Liver (tissue), 9 donors: ENCODE results near the gene TCHP. TPM values are rescaled to one million over a fixed set of nuclear protein-coding genes. Genes with fewer than 3 reads are reported as not detected.

ENCODE experiments used
- DNase-seq: peaks from one replicate; pipeline ENCODE4 v3.0.0-alpha.2; 2017; ENCODE audit warnings: low spot score
- H3K27ac ChIP-seq, 2 donors: one replicate each; pipeline ENCODE4 v1.7.0; 2013; ENCODE audit warnings: inconsistent platforms in 2 of 2, low read length in 2 of 2, control low read depth in 1 of 2, low read depth in 1 of 2, mild to moderate bottlenecking in 1 of 2
- H3K27me3 ChIP-seq, 4 donors: one replicate each; pipeline versions ENCODE4 v1.6.1 to v1.7.0; 2013; ENCODE audit warnings: low read length in 3 of 4, inconsistent platforms in 1 of 4, mild to moderate bottlenecking in 1 of 4, moderate library complexity in 1 of 4; ENCODE audit not compliant: control insufficient read depth in 4 of 4, insufficient read depth in 4 of 4
- H3K36me3 ChIP-seq, 4 donors: one replicate each; pipeline versions ENCODE4 v1.6.1 to v1.7.0; 2013; ENCODE audit warnings: low read length in 3 of 4, mild to moderate bottlenecking in 3 of 4, low read depth in 1 of 4, moderate library complexity in 1 of 4; ENCODE audit not compliant: control insufficient read depth in 4 of 4, insufficient read depth in 3 of 4
- H3K4me1 ChIP-seq, 4 donors: one replicate each; pipeline versions ENCODE4 v1.6.1 to v1.7.0; 2013; ENCODE audit warnings: low read length in 3 of 4, mild to moderate bottlenecking in 3 of 4, moderate library complexity in 1 of 4; ENCODE audit not compliant: control insufficient read depth in 4 of 4, insufficient read depth in 4 of 4
- H3K4me3 ChIP-seq, 3 donors: one replicate each; pipeline versions ENCODE4 v1.6.1 to v1.7.0; 2013; ENCODE audit warnings: low read length in 3 of 3, control low read depth in 1 of 3, low read depth in 1 of 3, mild to moderate bottlenecking in 1 of 3
- H3K9ac ChIP-seq, 2 donors: one replicate each; pipeline ENCODE4 v1.7.0; 2013; ENCODE audit warnings: low read length in 2 of 2, mild to moderate bottlenecking in 2 of 2, moderate library complexity in 2 of 2, control low read depth in 1 of 2, low read depth in 1 of 2
- H3K9me3 ChIP-seq, 4 donors: one replicate each; pipeline versions ENCODE4 v1.6.1 to v1.7.0; 2013; ENCODE audit warnings: low read length in 3 of 4; ENCODE audit not compliant: control insufficient read depth in 4 of 4
- EGR1 ChIP-seq, 2 donors: IDR thresholded peaks; 2 replicates each; pipeline ENCODE4 v1.6.1; 2016 to 2018; ENCODE audit warnings: antibody characterized with exemption in 2 of 2, low read depth in 2 of 2
- FOXA1 ChIP-seq: IDR thresholded peaks from 2 replicates; pipeline ENCODE4 v1.6.1; 2016; ENCODE audit warnings: antibody characterized with exemption
- GABPA ChIP-seq, 2 donors: IDR thresholded peaks in 1 of 2; conservative IDR thresholded peaks in 1 of 2; 2 replicates each; pipeline ENCODE4 v1.6.1; 2016; ENCODE audit warnings: antibody characterized with exemption in 2 of 2, mild to moderate bottlenecking in 1 of 2, moderate library complexity in 1 of 2
- HNF4A ChIP-seq, 2 donors: conservative IDR thresholded peaks; 2 replicates each; pipeline ENCODE4 v1.6.1; 2016; ENCODE audit warnings: antibody characterized with exemption in 2 of 2, mild to moderate bottlenecking in 2 of 2
- HNF4G ChIP-seq: IDR thresholded peaks from 2 replicates; pipeline ENCODE4 v1.6.1; 2016; ENCODE audit warnings: antibody characterized with exemption
- JUND ChIP-seq, 2 donors: IDR thresholded peaks; 2 replicates each; pipeline ENCODE4 v1.6.1; 2016; ENCODE audit warnings: antibody characterized with exemption in 2 of 2
- NR2F2 ChIP-seq: IDR thresholded peaks from 2 replicates; pipeline ENCODE4 v1.6.1; 2016; ENCODE audit warnings: antibody characterized with exemption
- RAD21 ChIP-seq, 2 donors: IDR thresholded peaks; 2 replicates each; pipeline ENCODE4 v1.6.1; 2016; ENCODE audit warnings: antibody characterized with exemption in 2 of 2, mild to moderate bottlenecking in 2 of 2
- RXRA ChIP-seq, 2 donors: IDR thresholded peaks; 2 replicates each; pipeline ENCODE4 v1.6.1; 2017 to 2018; ENCODE audit warnings: antibody characterized with exemption in 2 of 2, mild to moderate bottlenecking in 1 of 2
- SP1 ChIP-seq: IDR thresholded peaks from 2 replicates; pipeline ENCODE4 v1.6.1; 2018; ENCODE audit warnings: antibody characterized with exemption, mild to moderate bottlenecking
- TAF1 ChIP-seq: conservative IDR thresholded peaks from 2 replicates; pipeline ENCODE4 v1.6.1; 2016; ENCODE audit warnings: antibody characterized with exemption, mild to moderate bottlenecking
- YY1 ChIP-seq: IDR thresholded peaks from 2 replicates; pipeline ENCODE4 v1.6.1; 2016; ENCODE audit warnings: antibody characterized with exemption, mild to moderate bottlenecking
- WGBS: extraction: QIAGEN DNeasy Blood & Tissue Kit; methylation state at CpG from one replicate; pipeline ENCODE4 v1.1.7; 2013; 5-methylcytosine and 5-hydroxymethylcytosine counted together
- polyA plus RNA-seq, 2 donors: library from polyadenylated mRNA; stranded (reverse) in 1 of 2; unstranded in 1 of 2; fragments of 200-250 nt in 1 of 2; fragments of >200 nt in 1 of 2; fragmentation: Nextera tagmentation in 1 of 2; extraction: Ambion mirVana in 1 of 2; gene quantifications; one replicate each; pipeline versions ENCODE4 v1.2.1 to v1.2.3, GENCODE V29; 2013 to 2015
- total RNA-seq, 2 donors: library from RNA; depleted of rRNA; stranded (reverse); fragments of >200 nt; gene quantifications; one replicate each; pipeline ENCODE4 v1.2.3, GENCODE V29; 2014
- TF ChIP-seq, protein P1 (sequence below): IDR thresholded peaks from 2 replicates; pipeline ENCODE4 v1.6.1; 2016; ENCODE audit warnings: antibody characterized with exemption
- TF ChIP-seq, protein P2 (sequence below): fragments of 150-350 bp; IDR thresholded peaks from 2 replicates; pipeline ENCODE4 v1.5.1; 2017; ENCODE audit warnings: improper control_type of control experiment, low read depth, low read length; ENCODE audit not compliant: missing input control
- TF ChIP-seq, protein P3 (sequence below): IDR thresholded peaks from 2 replicates; pipeline ENCODE4 v1.6.1; 2016; ENCODE audit warnings: antibody characterized with exemption
- TF ChIP-seq, protein P4 (sequence below): IDR thresholded peaks from 2 replicates; pipeline ENCODE4 v1.6.1; 2016; ENCODE audit warnings: antibody characterized with exemption
- donor health status: healthy.
- donor health status: healthy.
- donor health status: healthy.
- donor health status: healthy.
- donor health status: healthy.

The TCHP gene
- total and polyA plus RNA-seq, 4 donors = 5.0 to 9.8 (median 5.2) TPM

DNA sequence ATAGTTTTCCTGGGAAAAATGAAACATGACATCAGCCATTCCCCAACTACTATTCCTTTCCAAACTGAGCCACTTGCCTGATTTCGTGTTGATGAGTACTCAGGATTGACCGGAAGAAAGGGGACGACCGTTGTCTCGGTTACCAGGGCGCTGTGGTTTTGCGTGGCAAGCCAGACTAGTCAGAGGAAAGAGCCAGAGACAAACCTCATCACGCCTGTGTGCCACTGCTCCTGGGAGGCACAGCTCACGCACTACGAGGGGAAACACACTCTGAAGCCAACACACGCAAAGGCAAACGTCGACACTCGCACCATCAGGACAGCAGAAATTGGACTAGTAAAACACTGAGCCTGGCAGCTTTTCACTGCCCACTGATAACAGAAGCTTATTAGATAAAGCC is 61.1 kb downstream of the TCHP start:
- Histone ChIP-seq H3K36me3 (peaks cover 9 to 33% (median 26%) of the 10 kb centered on the region in 4 donors), H3K9ac (no peak overlapping the region), H3K9me3 (no peaks in the 10 kb centered on the region), H3K4me3 (no peak overlapping the region), H3K4me1 (peaks cover 0 to 8% (median 5%) of the 10 kb centered on the region in 4 donors), H3K27ac (peak overlapping the region in 1 of 2 donors; percentile 52), H3K27me3 (no peaks in the 10 kb centered on the region)
- TF ChIP-seq SP1 (no peak), GABPA (IDR thresholded peaks at IDR 0.05 in 1 of 2, conservative IDR thresholded peaks at IDR 0.05 in 1 of 2) (no peak), TAF1 (no peak), HNF4G (no peak), RAD21 (IDR thresholded peaks at IDR 0.05) (no peak), FOXA1 (no peak)
- no peak for DNase-seq
- 82% methylated on average over 14 of the region's 14 CpGs for WGBS

DNA sequence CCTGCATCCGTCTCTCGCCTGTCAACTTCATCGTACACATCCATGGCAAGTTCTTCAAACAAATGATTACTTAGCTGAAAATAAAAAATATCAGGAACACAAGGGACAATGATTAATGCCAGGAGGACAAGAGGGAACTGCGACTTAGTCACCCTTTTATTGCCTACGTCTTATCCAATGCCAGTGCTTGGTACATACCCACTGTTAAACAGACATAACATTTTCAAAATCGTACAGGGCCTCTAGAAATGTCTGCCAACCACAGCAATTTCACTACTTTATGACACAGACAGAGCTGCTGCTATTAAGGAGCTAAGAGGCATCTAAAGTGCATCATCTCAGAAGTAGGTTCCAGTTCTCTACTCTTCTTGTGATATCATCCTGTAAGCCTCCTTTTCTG is 61.5 kb downstream of the TCHP start:
- H3K9ac ChIP-seq = no peak overlapping the region
- H3K27me3 ChIP-seq = no peaks in the 10 kb centered on the region
- TF ChIP-seq, protein P1, sequence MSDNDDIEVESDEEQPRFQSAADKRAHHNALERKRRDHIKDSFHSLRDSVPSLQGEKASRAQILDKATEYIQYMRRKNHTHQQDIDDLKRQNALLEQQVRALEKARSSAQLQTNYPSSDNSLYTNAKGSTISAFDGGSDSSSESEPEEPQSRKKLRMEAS = no peak
- TF ChIP-seq RAD21 (IDR thresholded peaks at IDR 0.05) (no peak), GABPA (IDR thresholded peaks at IDR 0.05 in 1 of 2, conservative IDR thresholded peaks at IDR 0.05 in 1 of 2) (no peak), EGR1 (IDR thresholded peaks at IDR 0.05; ENCODE audit: low read depth in 2 of 2) (no peak), YY1 (no peak), TAF1 (no peak), SP1 (no peak), RXRA (IDR thresholded peaks at IDR 0.05) (no peak), HNF4A (conservative IDR thresholded peaks at IDR 0.05) (no peak)
- TF ChIP-seq, protein P2, sequence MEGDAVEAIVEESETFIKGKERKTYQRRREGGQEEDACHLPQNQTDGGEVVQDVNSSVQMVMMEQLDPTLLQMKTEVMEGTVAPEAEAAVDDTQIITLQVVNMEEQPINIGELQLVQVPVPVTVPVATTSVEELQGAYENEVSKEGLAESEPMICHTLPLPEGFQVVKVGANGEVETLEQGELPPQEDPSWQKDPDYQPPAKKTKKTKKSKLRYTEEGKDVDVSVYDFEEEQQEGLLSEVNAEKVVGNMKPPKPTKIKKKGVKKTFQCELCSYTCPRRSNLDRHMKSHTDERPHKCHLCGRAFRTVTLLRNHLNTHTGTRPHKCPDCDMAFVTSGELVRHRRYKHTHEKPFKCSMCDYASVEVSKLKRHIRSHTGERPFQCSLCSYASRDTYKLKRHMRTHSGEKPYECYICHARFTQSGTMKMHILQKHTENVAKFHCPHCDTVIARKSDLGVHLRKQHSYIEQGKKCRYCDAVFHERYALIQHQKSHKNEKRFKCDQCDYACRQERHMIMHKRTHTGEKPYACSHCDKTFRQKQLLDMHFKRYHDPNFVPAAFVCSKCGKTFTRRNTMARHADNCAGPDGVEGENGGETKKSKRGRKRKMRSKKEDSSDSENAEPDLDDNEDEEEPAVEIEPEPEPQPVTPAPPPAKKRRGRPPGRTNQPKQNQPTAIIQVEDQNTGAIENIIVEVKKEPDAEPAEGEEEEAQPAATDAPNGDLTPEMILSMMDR = no peak
- WGBS = 81% methylated on average over 6 of the region's 6 CpGs
- no peak overlapping the region for H3K4me3 ChIP-seq
- H3K9me3 ChIP-seq = no peaks in the 10 kb centered on the region
- H3K36me3 ChIP-seq = peaks cover 9 to 32% (median 27%) of the 10 kb centered on the region in 4 donors
- DNase-seq = no peak
- H3K4me1 ChIP-seq = peaks cover 0 to 8% (median 5%) of the 10 kb centered on the region in 4 donors
- peak overlapping the region in 1 of 2 donors; percentile 52 for H3K27ac ChIP-seq

DNA sequence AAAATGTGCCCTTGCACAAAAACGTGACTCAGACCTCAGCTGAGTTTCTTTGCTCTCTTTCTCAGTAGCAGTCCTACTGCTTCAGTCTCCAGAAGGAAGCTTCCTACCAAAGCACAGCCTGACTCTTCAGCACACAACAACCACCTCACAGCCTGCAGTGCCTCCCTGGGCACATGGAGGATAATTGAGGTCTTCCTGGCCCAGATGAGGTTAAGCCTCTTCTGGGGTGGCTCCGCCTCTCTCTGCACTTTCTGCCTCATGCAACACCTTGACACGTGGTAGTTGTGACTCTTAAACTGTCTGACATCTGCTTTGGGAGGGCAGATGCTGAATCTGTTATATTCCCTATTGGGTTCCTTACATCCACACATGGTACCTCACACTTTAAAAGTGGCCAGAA is 62.3 kb downstream of the TCHP start:
- H3K4me1 ChIP-seq = peaks cover 0 to 12% (median 6%) of the 10 kb centered on the region in 4 donors
- H3K27ac ChIP-seq = no peak overlapping the region
- TF ChIP-seq, protein P2 = no peak
- TF ChIP-seq FOXA1 (no peak), JUND (IDR thresholded peaks at IDR 0.05) (no peak), RXRA (IDR thresholded peaks at IDR 0.05) (no peak), EGR1 (IDR thresholded peaks at IDR 0.05; ENCODE audit: low read depth in 2 of 2) (no peak), YY1 (no peak), NR2F2 (no peak), SP1 (no peak), TAF1 (no peak), HNF4G (no peak), RAD21 (IDR thresholded peaks at IDR 0.05) (no peak)
- TF ChIP-seq, protein P3, sequence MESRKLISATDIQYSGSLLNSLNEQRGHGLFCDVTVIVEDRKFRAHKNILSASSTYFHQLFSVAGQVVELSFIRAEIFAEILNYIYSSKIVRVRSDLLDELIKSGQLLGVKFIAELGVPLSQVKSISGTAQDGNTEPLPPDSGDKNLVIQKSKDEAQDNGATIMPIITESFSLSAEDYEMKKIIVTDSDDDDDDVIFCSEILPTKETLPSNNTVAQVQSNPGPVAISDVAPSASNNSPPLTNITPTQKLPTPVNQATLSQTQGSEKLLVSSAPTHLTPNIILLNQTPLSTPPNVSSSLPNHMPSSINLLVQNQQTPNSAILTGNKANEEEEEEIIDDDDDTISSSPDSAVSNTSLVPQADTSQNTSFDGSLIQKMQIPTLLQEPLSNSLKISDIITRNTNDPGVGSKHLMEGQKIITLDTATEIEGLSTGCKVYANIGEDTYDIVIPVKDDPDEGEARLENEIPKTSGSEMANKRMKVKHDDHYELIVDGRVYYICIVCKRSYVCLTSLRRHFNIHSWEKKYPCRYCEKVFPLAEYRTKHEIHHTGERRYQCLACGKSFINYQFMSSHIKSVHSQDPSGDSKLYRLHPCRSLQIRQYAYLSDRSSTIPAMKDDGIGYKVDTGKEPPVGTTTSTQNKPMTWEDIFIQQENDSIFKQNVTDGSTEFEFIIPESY = no peak
- TF ChIP-seq, protein P1 = no peak
- TF ChIP-seq, protein P4, sequence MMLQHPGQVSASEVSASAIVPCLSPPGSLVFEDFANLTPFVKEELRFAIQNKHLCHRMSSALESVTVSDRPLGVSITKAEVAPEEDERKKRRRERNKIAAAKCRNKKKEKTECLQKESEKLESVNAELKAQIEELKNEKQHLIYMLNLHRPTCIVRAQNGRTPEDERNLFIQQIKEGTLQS = no peak
- H3K36me3 ChIP-seq = peaks cover 9 to 29% (median 24%) of the 10 kb centered on the region in 4 donors
- no peak overlapping the region for H3K9ac ChIP-seq
- H3K27me3 ChIP-seq = no peaks in the 10 kb centered on the region
- no peaks in the 10 kb centered on the region for H3K9me3 ChIP-seq
- no peak for DNase-seq
- no peak overlapping the region for H3K4me3 ChIP-seq
- WGBS = 75% methylated on average over 3 of the region's 3 CpGs
